GM06990 (cell line): ENCODE data around the gene FGFBP3.

Source experiments
- DNase-seq: peaks from one replicate; pipeline ENCODE4 v3.0.0-alpha.2; 2011; ENCODE audit not compliant: insufficient read length; ENCODE audit errors: extremely low read depth
- H3K27me3 ChIP-seq: replicated peaks from 2 replicates; pipeline ENCODE4 v1.6.0; 2011; ENCODE audit warnings: low read length; ENCODE audit not compliant: control insufficient read depth, insufficient read depth
- H3K36me3 ChIP-seq: 2 replicates; pipeline ENCODE4 v1.5.1; 2011; ENCODE audit warnings: low read length; ENCODE audit not compliant: control insufficient read depth, insufficient read depth
- H3K4me3 ChIP-seq: replicated peaks from 2 replicates; pipeline ENCODE4 v1.5.1; 2011; ENCODE audit warnings: low read depth, mild to moderate bottlenecking, control low read depth, low read length
- TF ChIP-seq, protein P1 (sequence below): IDR thresholded peaks from 2 replicates; pipeline ENCODE4 v1.5.1; 2011; ENCODE audit warnings: low read length, control low read depth, mild to moderate bottlenecking, inconsistent platforms; ENCODE audit not compliant: insufficient read depth, poor library complexity, severe bottlenecking

Gene FGFBP3

GRCh38 chr10:91909117-91909677 lies at the start of gene FGFBP3:
Gene FGFBP3 (minus strand): TSS chr10:91909486. CDS start chr10:91908969, 517 bp downstream.
- Histone ChIP-seq H3K4me3 (peak within 1 kb of the TSS; percentile 70), H3K27me3 (no peaks in the 10 kb centered on the region), H3K36me3 (no peaks in the 10 kb centered on the region)
- TF ChIP-seq, protein P1, sequence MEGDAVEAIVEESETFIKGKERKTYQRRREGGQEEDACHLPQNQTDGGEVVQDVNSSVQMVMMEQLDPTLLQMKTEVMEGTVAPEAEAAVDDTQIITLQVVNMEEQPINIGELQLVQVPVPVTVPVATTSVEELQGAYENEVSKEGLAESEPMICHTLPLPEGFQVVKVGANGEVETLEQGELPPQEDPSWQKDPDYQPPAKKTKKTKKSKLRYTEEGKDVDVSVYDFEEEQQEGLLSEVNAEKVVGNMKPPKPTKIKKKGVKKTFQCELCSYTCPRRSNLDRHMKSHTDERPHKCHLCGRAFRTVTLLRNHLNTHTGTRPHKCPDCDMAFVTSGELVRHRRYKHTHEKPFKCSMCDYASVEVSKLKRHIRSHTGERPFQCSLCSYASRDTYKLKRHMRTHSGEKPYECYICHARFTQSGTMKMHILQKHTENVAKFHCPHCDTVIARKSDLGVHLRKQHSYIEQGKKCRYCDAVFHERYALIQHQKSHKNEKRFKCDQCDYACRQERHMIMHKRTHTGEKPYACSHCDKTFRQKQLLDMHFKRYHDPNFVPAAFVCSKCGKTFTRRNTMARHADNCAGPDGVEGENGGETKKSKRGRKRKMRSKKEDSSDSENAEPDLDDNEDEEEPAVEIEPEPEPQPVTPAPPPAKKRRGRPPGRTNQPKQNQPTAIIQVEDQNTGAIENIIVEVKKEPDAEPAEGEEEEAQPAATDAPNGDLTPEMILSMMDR = no peak
- no peak for DNase-seq

DNA sequence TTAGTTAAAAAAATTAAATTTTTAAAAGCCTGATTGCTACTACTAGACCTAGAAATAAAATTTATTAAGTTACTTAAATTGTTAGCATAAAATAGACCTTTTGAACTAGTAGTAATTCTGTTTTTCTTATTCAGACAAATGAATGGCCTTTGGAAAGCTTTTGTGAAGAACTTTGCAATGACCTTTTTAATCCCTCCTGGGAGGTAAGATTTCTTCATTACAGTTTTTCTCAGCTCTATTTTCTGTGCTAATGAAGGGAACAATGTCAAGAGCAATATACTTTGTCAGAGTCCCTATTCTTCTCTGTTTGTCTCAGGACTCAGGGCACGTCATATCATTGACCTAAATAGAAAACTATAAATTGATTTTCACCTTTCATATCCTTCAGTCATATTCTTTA lies 47.8 kb upstream of the FGFBP3 start:
- DNase-seq = no peak
- TF ChIP-seq, protein P1 = no peak
- Histone ChIP-seq H3K4me3 (no peak overlapping the region), H3K27me3 (no peaks in the 10 kb centered on the region), H3K36me3 (peaks cover 18% of the 10 kb centered on the region)

DNA sequence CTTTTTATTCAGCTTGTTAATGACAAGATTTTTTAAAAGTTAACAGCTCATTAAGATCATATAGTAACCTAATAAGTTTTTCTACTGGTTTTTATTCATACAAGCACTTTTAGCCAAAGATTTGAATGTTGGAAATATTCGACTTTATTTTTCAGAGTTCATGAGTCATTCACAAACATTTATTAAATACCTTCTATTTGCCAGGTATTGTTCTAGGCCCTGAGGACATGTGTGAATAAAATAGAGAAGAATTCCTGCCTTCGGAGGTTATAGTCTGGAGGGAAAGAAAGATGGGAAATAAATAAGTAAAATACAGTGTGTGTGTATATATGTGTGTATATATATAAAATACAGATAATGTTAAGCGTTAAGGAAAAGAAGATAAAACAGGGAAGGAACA lies 45.8 kb upstream of the FGFBP3 start:
- no peaks in the 10 kb centered on the region for H3K27me3 ChIP-seq
- H3K36me3 ChIP-seq = peaks cover 20% of the 10 kb centered on the region
- TF ChIP-seq, protein P1 = no peak

DNA sequence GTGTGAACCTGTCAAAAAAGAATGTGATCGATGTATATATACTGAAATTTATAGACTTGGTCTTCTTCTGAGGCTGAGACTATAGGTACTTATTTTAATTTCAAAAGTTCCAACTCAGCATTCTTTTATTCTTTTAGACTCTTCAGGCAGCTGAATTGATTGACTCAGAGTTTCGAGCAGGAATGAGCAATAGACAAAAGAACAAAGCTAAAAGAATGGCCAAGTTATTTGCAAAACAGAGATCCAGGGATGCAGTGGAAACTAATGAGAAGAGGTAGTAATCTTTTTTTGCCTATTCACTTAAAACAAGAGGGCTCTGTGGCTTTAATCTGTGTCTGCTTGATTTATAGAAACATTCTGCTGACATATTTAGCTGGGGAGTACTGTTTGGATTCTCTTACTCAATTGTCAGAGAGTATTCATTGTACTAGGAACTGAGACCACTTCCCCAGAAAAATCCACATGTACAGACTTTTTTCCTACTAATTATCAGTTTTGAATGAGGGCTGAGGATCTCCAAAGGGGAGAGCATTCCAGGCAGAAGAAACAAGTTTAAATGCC lies 44.4 kb upstream of the FGFBP3 start:
- Histone ChIP-seq H3K36me3 (peaks cover 16% of the 10 kb centered on the region), H3K4me3 (no peak overlapping the region), H3K27me3 (no peaks in the 10 kb centered on the region)
- TF ChIP-seq, protein P1 = no peak
- no peak for DNase-seq

More for the DNA sequence above, 45.8 kb upstream of the FGFBP3 start:
- no peak overlapping the region for H3K4me3 ChIP-seq
- DNase-seq = no peak

GRCh38 chr10:91944880-91945630 lies 35.8 kb upstream of the FGFBP3 start:
- H3K36me3 ChIP-seq = no peaks in the 10 kb centered on the region; the same call in 1 of the 2 replicates
- no peak overlapping the region for H3K4me3 ChIP-seq
- DNase-seq = peak; percentile 39
- TF ChIP-seq, protein P1 = no peak
- H3K27me3 ChIP-seq = no peaks in the 10 kb centered on the region
